H1 (cell line): ENCODE results near the gene STIM1. TPM values are rescaled to one million over a fixed set of nuclear protein-coding genes. Genes with fewer than 3 reads are reported as not detected.

Source experiments
- CTCF ChIA-PET: fragments of 300-600 bp; sonication (Branson Sonifier 250); formaldehyde crosslinking; loops from one replicate; lab custom pipeline; 2021; ENCODE audit not compliant: partially characterized antibody; lab: Charles Lee
- POLR2A ChIA-PET: fragments of 300-600 bp; sonication (Branson Sonifier 250); formaldehyde crosslinking; loops from one replicate; lab custom pipeline; 2021; ENCODE audit warnings: inconsistent platforms; ENCODE audit not compliant: partially characterized antibody; lab: Charles Lee
- DNase-seq, 2 experiments: peaks; one replicate each; pipeline versions ENCODE4 v3.0.0 to v3.0.0-alpha.2; 2010 to 2022; ENCODE audit warnings: low spot score in 2 of 2, low read depth in 1 of 2, mixed read lengths in 1 of 2
- FAIRE-seq: peaks from 2 replicates; lab custom pipeline; 2011; peaks lifted over from hg19 to GRCh38; lab: Jason Lieb, UNC
- H2AFZ ChIP-seq: 2 replicates; pipeline ENCODE4 v1.8.1; 2012; ENCODE audit warnings: low read length, inconsistent platforms
- H2AK5ac ChIP-seq: 2 replicates; pipeline ENCODE4 v1.6.1; 2013; ENCODE audit warnings: low read depth, low read length
- H2BK120ac ChIP-seq: replicated peaks from 2 replicates; pipeline ENCODE3; 2013; ENCODE audit warnings: low read depth, low read length, inconsistent platforms
- H2BK12ac ChIP-seq: 2 replicates; pipeline ENCODE4 v1.6.1; 2013; ENCODE audit warnings: low read depth, low read length
- H2BK15ac ChIP-seq: 2 replicates; pipeline ENCODE4 v1.6.1; 2013; ENCODE audit warnings: low read length
- H2BK20ac ChIP-seq: 2 replicates; pipeline ENCODE4 v1.6.1; 2013; ENCODE audit warnings: low read length
- H2BK5ac ChIP-seq: 2 replicates; pipeline ENCODE4 v1.6.1; 2013; ENCODE audit warnings: low read depth, low read length
- H3K14ac ChIP-seq: 2 replicates; pipeline ENCODE4 v1.6.1; 2013; ENCODE audit warnings: inconsistent platforms; ENCODE audit not compliant: insufficient read length
- H3K18ac ChIP-seq: 2 replicates; pipeline ENCODE4 v1.6.1; 2013; ENCODE audit warnings: low read length; ENCODE audit errors: extremely low read depth
- H3K23ac ChIP-seq: 2 replicates; pipeline ENCODE4 v1.6.1; 2013; ENCODE audit warnings: inconsistent platforms; ENCODE audit not compliant: insufficient read length
- H3K23me2 ChIP-seq: 2 replicates; pipeline ENCODE4 v1.6.1; 2013; ENCODE audit warnings: low read depth, low read length
- H3K27ac ChIP-seq: 2 replicates; pipeline ENCODE4 v1.6.1; 2011; ENCODE audit warnings: low read depth, low read length, inconsistent platforms
- H3K27me3 ChIP-seq, 4 experiments: replicated peaks in 1 of 4; 1 replicate in 1 of 4; 2 replicates in 3 of 4; pipeline versions ENCODE4 v1.6.1 to v1.8.1; 2011 to 2013; ENCODE audit warnings: low read length in 3 of 4, mild to moderate bottlenecking in 3 of 4, inconsistent platforms in 2 of 4, mixed read lengths in 2 of 4, moderate library complexity in 1 of 4; ENCODE audit not compliant: control insufficient read depth in 3 of 4, insufficient read depth in 3 of 4; ENCODE audit errors: extremely low read depth in 1 of 4
- H3K36me3 ChIP-seq, 4 experiments: 2 replicates each; pipeline versions ENCODE4 v1.6.1 to v1.8.1; 2011 to 2013; ENCODE audit warnings: mild to moderate bottlenecking in 4 of 4, low read length in 3 of 4, moderate library complexity in 2 of 4, control low read depth in 1 of 4, inconsistent platforms in 1 of 4; ENCODE audit not compliant: insufficient read depth in 4 of 4, control insufficient read depth in 2 of 4
- H3K4ac ChIP-seq: replicated peaks from 2 replicates; pipeline ENCODE3; 2013; ENCODE audit warnings: low read length, low read depth, mixed read lengths, inconsistent platforms; ENCODE audit not compliant: insufficient read length
- H3K4me1 ChIP-seq, 4 experiments: replicated peaks in 1 of 4; 1 replicate in 1 of 4; 2 replicates in 3 of 4; pipeline versions ENCODE4 v1.6.1 to v1.8.1; 2011 to 2013; ENCODE audit warnings: low read length in 3 of 4, inconsistent platforms in 2 of 4, mixed read lengths in 1 of 4; ENCODE audit not compliant: insufficient read depth in 4 of 4, control insufficient read depth in 3 of 4
- H3K4me2 ChIP-seq, 2 experiments: 2 replicates each; pipeline versions ENCODE4 v1.6.1 to v1.8.1; 2011 to 2013; ENCODE audit warnings: low read depth in 2 of 2, low read length in 2 of 2, control low read depth in 1 of 2, inconsistent platforms in 1 of 2, mild to moderate bottlenecking in 1 of 2; ENCODE audit not compliant: insufficient read depth in 1 of 2
- H3K4me3 ChIP-seq, 4 experiments: fragments of 200-600, 300-600 bp in 1 of 4; sonication (generic), shearing (Covaris generic), sonication (Bioruptor Twin) in 1 of 4; 2 replicates each; pipeline versions ENCODE4 v1.5.1 to v1.8.1; 2011 to 2016; ENCODE audit warnings: low read length in 4 of 4, low read depth in 3 of 4, control low read depth in 2 of 4, inconsistent platforms in 2 of 4, mild to moderate bottlenecking in 2 of 4, mixed read lengths in 1 of 4, moderate library complexity in 1 of 4; ENCODE audit not compliant: insufficient read depth in 2 of 4; ENCODE audit errors: extremely low read depth in 1 of 4
- H3K56ac ChIP-seq: replicated peaks from 2 replicates; pipeline ENCODE3; 2013; ENCODE audit warnings: low read depth, mild to moderate bottlenecking, mixed read lengths, low read length, inconsistent platforms; ENCODE audit not compliant: insufficient read length
- H3K79me1 ChIP-seq: 2 replicates; pipeline ENCODE4 v1.6.1; 2013; ENCODE audit warnings: low read depth, low read length, control low read depth
- H3K79me2 ChIP-seq, 2 experiments: 2 replicates each; pipeline versions ENCODE4 v1.6.1 to v1.8.1; 2012 to 2013; ENCODE audit warnings: low read length in 2 of 2, mild to moderate bottlenecking in 2 of 2, inconsistent platforms in 1 of 2; ENCODE audit not compliant: insufficient read depth in 2 of 2, control insufficient read depth in 1 of 2
- H3K9ac ChIP-seq, 4 experiments: replicated peaks in 1 of 4; 1 replicate in 1 of 4; 2 replicates in 3 of 4; pipeline versions ENCODE4 v1.6.1 to v1.8.1; 2011 to 2013; ENCODE audit warnings: low read depth in 3 of 4, low read length in 3 of 4, control low read depth in 2 of 4, mild to moderate bottlenecking in 2 of 4, moderate library complexity in 2 of 4, inconsistent platforms in 1 of 4; ENCODE audit errors: extremely low read depth in 1 of 4
- H3K9me3 ChIP-seq, 2 experiments: 2 replicates each; pipeline versions ENCODE4 v1.6.1 to v1.8.1; 2012 to 2013; ENCODE audit warnings: mild to moderate bottlenecking in 2 of 2, moderate library complexity in 2 of 2, control low read depth in 1 of 2, inconsistent platforms in 1 of 2, low read depth in 1 of 2, low read length in 1 of 2, mixed read lengths in 1 of 2; ENCODE audit not compliant: insufficient read depth in 2 of 2
- H4K20me1 ChIP-seq, 2 experiments: replicated peaks in 1 of 2; 2 replicates each; pipeline versions ENCODE3 to v1.8.1; 2011 to 2013; ENCODE audit warnings: inconsistent platforms in 2 of 2, low read length in 2 of 2, mild to moderate bottlenecking in 1 of 2; ENCODE audit not compliant: insufficient read depth in 2 of 2, control insufficient read depth in 1 of 2
- H4K5ac ChIP-seq: 2 replicates; pipeline ENCODE4 v1.6.1; 2013; ENCODE audit warnings: low read length, low read depth, mixed read lengths, inconsistent platforms; ENCODE audit not compliant: insufficient read length
- H4K8ac ChIP-seq: 2 replicates; pipeline ENCODE4 v1.8.0; 2013; ENCODE audit warnings: mild to moderate bottlenecking, moderate library complexity, low read length, inconsistent platforms; ENCODE audit not compliant: insufficient read depth; ENCODE audit errors: extremely low read depth
- H4K91ac ChIP-seq: replicated peaks from 2 replicates; pipeline ENCODE3; 2013; ENCODE audit warnings: low read length, mixed read lengths, inconsistent platforms; ENCODE audit not compliant: insufficient read length
- CBX5 ChIP-seq: fragments of 300-800, 300-1000 bp; sonication (generic); IDR thresholded peaks from 2 replicates; pipeline ENCODE4 v1.7.1; 2016; ENCODE audit warnings: antibody characterized with exemption, low read length, low read depth
- CBX8 ChIP-seq: fragments of 300-800, 300-1000 bp; sonication (generic); IDR thresholded peaks from 2 replicates; pipeline ENCODE4 v1.7.1; 2016; ENCODE audit warnings: low read depth, low read length, borderline replicate concordance
- EP300 ChIP-seq, 2 experiments: IDR thresholded peaks; 1 replicate in 1 of 2; 2 replicates in 1 of 2; pipeline ENCODE4 v1.6.1; 2011 to 2012; ENCODE audit warnings: low read depth in 2 of 2, low read length in 2 of 2, mild to moderate bottlenecking in 2 of 2, borderline replicate concordance in 1 of 2, inconsistent platforms in 1 of 2, moderate library complexity in 1 of 2
- KDM4A ChIP-seq: IDR thresholded peaks from one replicate; pipeline ENCODE4 v1.7.1; 2012; ENCODE audit warnings: low read depth, mild to moderate bottlenecking, moderate library complexity, low read length, inconsistent platforms; ENCODE audit not compliant: severe bottlenecking
- KDM5A ChIP-seq: fragments of 200-600 bp; IDR thresholded peaks from 2 replicates; pipeline ENCODE4 v1.7.1; 2012; ENCODE audit warnings: mild to moderate bottlenecking, low read length, inconsistent platforms, mixed read lengths
- POLR2A ChIP-seq, 2 experiments: IDR thresholded peaks; 1 replicate in 1 of 2; 2 replicates in 1 of 2; pipeline ENCODE4 v1.6.1; 2011; ENCODE audit warnings: low read depth in 2 of 2, low read length in 2 of 2, mild to moderate bottlenecking in 2 of 2; ENCODE audit errors: control extremely low read depth in 1 of 2
- RNF2 ChIP-seq: fragments of 200-900, 300-1000 bp; sonication (generic); IDR thresholded peaks from 2 replicates; pipeline ENCODE4 v1.7.1; 2016; ENCODE audit warnings: borderline replicate concordance, low read depth, mild to moderate bottlenecking, antibody characterized with exemption, low read length; ENCODE audit not compliant: poor library complexity, severe bottlenecking; ENCODE audit errors: missing control alignments
- SUZ12 ChIP-seq: fragments of 200-600 bp; sonication (generic); IDR thresholded peaks from 2 replicates; pipeline ENCODE4 v1.6.1; 2012; ENCODE audit warnings: mild to moderate bottlenecking, inconsistent platforms, low read length, moderate library complexity, mixed read lengths
- TBP ChIP-seq: IDR thresholded peaks from 2 replicates; pipeline ENCODE4 v1.6.1; 2011; ENCODE audit warnings: low read depth, low read length, improper control_type of control experiment
- TEAD4 ChIP-seq: IDR thresholded peaks from 2 replicates; pipeline ENCODE4 v1.6.1; 2012; ENCODE audit warnings: low read depth, low read length, inconsistent platforms, mixed read lengths
- WGBS, 2 experiments: shearing (Covaris generic) in 1 of 2; methylation state at CpG; one replicate each; pipeline versions ENCODE4 v1.1.6 to v1.1.7; 2013 to 2015; ENCODE audit warnings: low lambda C conversion rate in 2 of 2, mixed read lengths in 2 of 2, inconsistent platforms in 1 of 2, low coverage in 1 of 2, missing lambda C conversion rate in 1 of 2; ENCODE audit not compliant: insufficient replicate concordance in 2 of 2, insufficient coverage in 1 of 2, insufficient read length in 1 of 2; ENCODE audit errors: extremely low coverage in 1 of 2, missing lambda C conversion rate in 1 of 2; 5-methylcytosine and 5-hydroxymethylcytosine counted together
- polyA plus RNA-seq, 7 experiments: library from polyadenylated mRNA; depleted of rRNA in 3 of 7; stranded (reverse) in 5 of 7; unstranded in 2 of 7; fragments of >200 nt in 5 of 7; fragments of 200-250 nt in 2 of 7; gene quantifications; 1 replicate in 5 of 7; 2 replicates in 1 of 7; 4 replicates in 1 of 7; pipeline versions ENCODE4 v1.2.1 to v1.2.3, GENCODE V29; 2011 to 2013; ENCODE audit warnings: missing spikeins in 2 of 7, mixed read lengths in 2 of 7
- total RNA-seq: library from RNA; stranded (reverse); fragmentation: NEBNext Ultra II Directional; extraction: Animal tissue kit (Norgen Biotek cat#: 25700); gene quantifications from 2 replicates; pipeline ENCODE4 v1.2.1, GENCODE V29; 2021
- TF ChIP-seq, protein P1 (sequence below): IDR thresholded peaks from 2 replicates; pipeline ENCODE4 v1.6.1; 2011; ENCODE audit warnings: low read depth, mild to moderate bottlenecking, low read length; ENCODE audit not compliant: insufficient read depth

STIM1 gene
- total and polyA plus RNA-seq, 2 of the 8 experiments (the other 6 are each of a cell fraction or from before 2014, with no cell fraction given) = 11.1 to 12.2 TPM

DNA sequence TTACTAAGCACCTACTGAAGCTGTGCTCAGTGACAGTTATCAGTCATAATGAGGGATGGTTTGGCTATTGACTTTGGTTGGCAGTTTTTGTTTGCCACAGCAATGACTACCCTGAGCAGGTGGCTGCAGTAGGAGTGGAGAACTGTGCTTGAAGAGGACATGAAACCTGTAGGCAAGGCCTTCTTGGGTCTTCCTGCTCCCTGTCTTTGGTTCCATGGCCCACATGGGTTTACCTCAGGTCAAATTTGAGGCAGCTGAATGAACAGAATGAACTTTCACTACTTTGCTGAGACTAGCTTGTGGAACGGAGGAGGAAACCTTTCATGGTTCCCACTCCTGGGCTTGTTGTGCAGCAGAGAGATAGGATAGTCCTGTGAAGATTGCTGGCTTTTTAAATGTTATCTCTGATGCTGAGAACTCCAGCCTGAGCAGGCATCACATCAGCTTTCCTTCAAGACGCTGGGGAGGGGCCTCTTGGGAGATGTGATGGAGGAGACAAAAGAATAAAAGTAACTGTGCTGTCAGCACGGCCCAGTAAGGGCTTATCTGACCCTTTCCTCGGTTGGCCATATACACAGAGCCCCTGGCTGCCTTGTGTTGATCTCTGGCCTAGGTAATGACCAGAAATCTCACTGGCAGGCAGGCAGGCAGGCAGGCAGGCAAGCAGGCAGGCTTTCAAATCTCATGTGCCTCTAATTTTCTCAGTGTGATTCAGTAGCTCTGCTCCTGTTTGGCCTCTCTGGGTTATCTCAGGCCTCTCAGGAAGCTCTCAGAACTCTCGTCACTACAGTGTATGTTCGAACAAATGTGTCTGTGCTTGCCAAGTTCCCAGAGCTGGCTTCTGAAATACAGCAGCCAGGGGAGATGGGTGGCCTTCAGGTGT lies 12.0 kb downstream of the STIM1 start:
- Histone ChIP-seq H3K14ac (no peak overlapping the region), H4K8ac (no peak overlapping the region), H2BK15ac (no peak overlapping the region), H2AFZ (no peak overlapping the region), H3K4me1 (peaks cover 0 to 1% (median under 1%) of the 10 kb centered on the region in 4 experiments; a peak in 2 of 7 replicates), H3K9me3 (no peaks in the 10 kb centered on the region), H3K4me3 (no peak overlapping the region), H3K79me1 (no peaks in the 10 kb centered on the region), H2BK120ac (no peak overlapping the region), H2BK5ac (no peak overlapping the region), H3K56ac (no peak overlapping the region), H3K4me2 (no peak overlapping the region), H3K27ac (no peak overlapping the region), H2BK12ac (no peak overlapping the region), H2AK5ac (no peak overlapping the region), H4K91ac (no peak overlapping the region), H3K23me2 (no peaks in the 10 kb centered on the region), H3K9ac (no peak overlapping the region), H4K20me1 (peaks cover 0 to 3% of the 10 kb centered on the region in 2 experiments), H3K4ac (no peak overlapping the region), H3K18ac (no peak overlapping the region), H3K79me2 (no peaks in the 10 kb centered on the region), H2BK20ac (no peak overlapping the region), H3K27me3 (no peaks in the 10 kb centered on the region), H4K5ac (no peak overlapping the region), H3K23ac (no peak overlapping the region), H3K36me3 (no peaks in the 10 kb centered on the region)
- no peak for DNase-seq
- ChIA-PET CTCF (interaction anchor here (0.6 to 10.7 kb wide), 8 partner anchors 9 to 257 kb away, joined by 3 to 73 read pairs (median 4); partner anchors contain the start of gene STIM1), POLR2A (interaction anchor here (1.3 kb wide), 2 partner anchors 12 to 13 kb away, joined by 3 to 4 read pairs; partner anchors contain the start of gene STIM1)
- FAIRE-seq = no peak
- 93% methylated on average over 6 of the region's 6 CpGs; no CpG with 5 or more reads in 1 of the 2 experiments for WGBS, 2 experiments
- no peak for TF ChIP-seq TEAD4
- TF ChIP-seq SUZ12 = no peak
- TF ChIP-seq CBX8 = no peak
- TF ChIP-seq KDM5A = no peak
- TF ChIP-seq KDM4A = no peak
- no peak for TF ChIP-seq TBP
- TF ChIP-seq, protein P1, sequence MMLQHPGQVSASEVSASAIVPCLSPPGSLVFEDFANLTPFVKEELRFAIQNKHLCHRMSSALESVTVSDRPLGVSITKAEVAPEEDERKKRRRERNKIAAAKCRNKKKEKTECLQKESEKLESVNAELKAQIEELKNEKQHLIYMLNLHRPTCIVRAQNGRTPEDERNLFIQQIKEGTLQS = no peak
- no peak for TF ChIP-seq POLR2A (IDR thresholded peaks at IDR 0.05; ENCODE audit: control extremely low read depth in 1 of 2, low read depth in 2 of 2, low read length in 2 of 2)
- no peak for TF ChIP-seq CBX5
- TF ChIP-seq EP300 (IDR thresholded peaks at IDR 0.05; ENCODE audit: borderline replicate concordance in 1 of 2, low read depth in 2 of 2, low read length in 2 of 2) = no peak
- TF ChIP-seq RNF2 = no peak
